Aorta (tissue), 5 donors: ENCODE measurements around the gene IMPDH1. TPM values are rescaled to one million over a fixed set of nuclear protein-coding genes. Genes with fewer than 3 reads are reported as not detected.

Source experiments
- ATAC-seq: fragments of 200-7000 bp; cut with Tn5 transposase; one replicate; pipeline ENCODE4 v1.9.1; 2022; ENCODE audit warnings: moderate library complexity; ENCODE audit not compliant: low FRiP score
- DNase-seq, 2 donors: peaks; one replicate each; pipeline ENCODE4 v3.0.0-alpha.2; 2020
- H3K27ac ChIP-seq, 2 donors: one replicate each; pipeline ENCODE4 v1.5.1; 2013; ENCODE audit warnings: low read length in 2 of 2, mild to moderate bottlenecking in 2 of 2, moderate library complexity in 2 of 2, control low read depth in 1 of 2, inconsistent platforms in 1 of 2, low read depth in 1 of 2
- H3K27me3 ChIP-seq, 2 donors: one replicate each; pipeline ENCODE4 v1.6.1; 2013; ENCODE audit warnings: control low read depth in 1 of 2, low read length in 1 of 2, mild to moderate bottlenecking in 1 of 2, moderate library complexity in 1 of 2; ENCODE audit not compliant: insufficient read depth in 2 of 2, control insufficient read depth in 1 of 2
- H3K36me3 ChIP-seq, 2 donors: one replicate each; pipeline ENCODE4 v1.6.1; 2013; ENCODE audit warnings: control low read depth in 1 of 2, low read length in 1 of 2, mild to moderate bottlenecking in 1 of 2; ENCODE audit not compliant: insufficient read depth in 2 of 2, control insufficient read depth in 1 of 2
- H3K4me1 ChIP-seq, 2 donors: one replicate each; pipeline ENCODE4 v1.6.1; 2013; ENCODE audit warnings: low read length in 2 of 2, control low read depth in 1 of 2, mild to moderate bottlenecking in 1 of 2, moderate library complexity in 1 of 2; ENCODE audit not compliant: insufficient read depth in 2 of 2, control insufficient read depth in 1 of 2
- H3K4me3 ChIP-seq, 2 donors: one replicate each; pipeline ENCODE4 v1.5.1; 2013; ENCODE audit warnings: low read length in 2 of 2, control low read depth in 1 of 2, mild to moderate bottlenecking in 1 of 2
- H3K9me3 ChIP-seq: one replicate; pipeline ENCODE4 v1.6.1; 2013; ENCODE audit warnings: mild to moderate bottlenecking, low read length; ENCODE audit not compliant: control insufficient read depth
- WGBS, 2 donors: extraction: QIAGEN DNeasy Blood & Tissue Kit; methylation state at CpG; one replicate each; pipeline ENCODE4 v1.1.7; 2013; 5-methylcytosine and 5-hydroxymethylcytosine counted together
- intact Hi-C, 2 donors: fragments of 100-400 bp; cut with DNase I; formaldehyde crosslinking; loops; one replicate each; pipeline versions ENCODE4 v1.14.2 to v1.15.0; 2022
- polyA plus RNA-seq, 2 donors: library from polyadenylated mRNA; stranded (reverse); fragments of 200-250 nt; gene quantifications; one replicate each; pipeline ENCODE4 v1.2.3, GENCODE V29; 2013
- total RNA-seq, 2 donors: library from RNA; stranded (reverse); fragmentation: NEBNext Ultra II Directional; extraction: Animal tissue kit (Norgen Biotek cat#: 25700); gene quantifications; one replicate each; pipeline ENCODE4 v1.2.1, GENCODE V29; 2021
- donor health status: healthy with polysubstance abuse.
- donor health status: Bipolar disorder and iron deficiency.
- donor health status: DM: no; HTN: no; CAD: no.
- donor health status: DM: no; HTN: no; CAD: no.
- donor health status: DM: yes; HTN: yes; CAD: no.

IMPDH1 gene
- total and polyA plus RNA-seq, 4 donors: 21.0 to 60.1 (median 40.8) TPM

GRCh38 chr7:128347647-128348097 lies 62.1 kb downstream of the IMPDH1 start:
- H3K9me3 ChIP-seq: no peaks in the 10 kb centered on the region
- no peak overlapping the region for H3K4me3 ChIP-seq
- no peaks in the 10 kb centered on the region for H3K36me3 ChIP-seq
- no peaks in the 10 kb centered on the region for H3K27me3 ChIP-seq
- peaks cover 0 to 2% of the 10 kb centered on the region in 2 donors for H3K4me1 ChIP-seq
- no peak for ATAC-seq
- peak in 1 of 2 donors; percentile 84 for DNase-seq
- H3K27ac ChIP-seq: no peak overlapping the region
- intact Hi-C loops: loop anchor here in 1 of 2 donors (1.0 to 10.0 kb wide), 2 partner anchors 41 to 127 kb away; partner anchors contain the start of gene METTL2B
- 0 to 2% methylated on average over 2 of the region's 2 CpGs for WGBS, 2 donors

GRCh38 chr7:128344431-128344774 lies 65.4 kb downstream of the IMPDH1 start:
- Histone ChIP-seq H3K4me1 (peaks cover 3% of the 10 kb centered on the region in 2 donors), H3K9me3 (no peaks in the 10 kb centered on the region), H3K27me3 (no peaks in the 10 kb centered on the region), H3K4me3 (no peak overlapping the region), H3K27ac (no peak overlapping the region), H3K36me3 (peaks cover 0 to under 1% of the 10 kb centered on the region in 2 donors)
- DNase-seq: no peak
- ATAC-seq: no peak
- intact Hi-C loops: loop anchor here in 1 of 2 donors (10.0 kb wide), 1 partner anchor 130 kb away; the partner anchor contains the start of gene METTL2B
- WGBS, 2 donors: 95 to 97% methylated on average over 5 of the region's 5 CpGs

DNA sequence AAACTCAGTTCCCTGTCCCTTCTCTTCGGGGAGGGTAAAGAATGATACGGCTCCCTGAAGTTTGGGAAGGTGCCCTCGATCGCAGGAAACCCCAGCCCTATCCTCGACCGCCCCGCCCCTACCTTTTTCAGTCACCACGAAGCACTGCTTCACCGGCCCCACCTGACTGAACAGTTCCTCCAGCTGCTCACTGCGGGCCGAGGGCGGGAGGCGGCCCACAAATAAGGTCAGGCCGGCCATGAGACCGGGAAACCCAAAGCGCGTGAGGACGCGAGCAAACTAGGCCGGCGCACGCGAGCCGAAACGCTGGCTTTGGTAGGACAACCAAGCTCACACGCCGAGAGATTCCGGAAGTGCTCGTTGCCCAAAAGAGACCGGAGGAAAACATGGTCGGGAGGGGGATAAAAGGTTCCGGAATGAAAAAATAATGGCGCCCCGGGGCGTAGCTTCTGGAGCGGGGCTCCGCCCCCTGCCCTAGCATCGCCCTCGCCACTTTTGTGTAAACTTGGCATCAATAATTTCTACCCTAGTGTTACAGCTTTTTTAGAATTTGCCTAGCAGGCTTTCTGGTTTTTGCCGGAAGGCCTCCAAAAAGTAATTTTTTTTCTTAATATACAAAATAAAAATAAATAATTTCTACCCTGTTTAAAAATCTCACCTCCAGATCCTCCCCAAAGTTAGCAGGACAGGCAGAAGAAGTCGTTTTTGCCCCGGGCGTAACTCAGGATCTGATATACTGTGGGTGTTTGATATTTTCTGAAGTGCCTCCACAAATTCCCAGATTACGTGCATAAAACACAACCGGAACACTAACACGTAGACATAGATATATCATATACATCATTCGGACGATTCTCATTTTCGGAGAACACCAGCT lies 66.0 kb downstream of the IMPDH1 start, which contains the start of gene RBM28:
RBM28 (minus strand) TSS at position 355 of the 877 bp plus-strand sequence; CDS start at position 240, 115 bp downstream.
- H3K9me3 ChIP-seq: no peaks in the 10 kb centered on the region
- DNase-seq (peak; percentile 91 to 92), ATAC-seq (peak; percentile 96)
- H3K27ac ChIP-seq: peak within 1 kb of the TSS in 1 of 2 donors; percentile 93
- peaks cover 0 to 6% of the 10 kb centered on the region in 2 donors for H3K36me3 ChIP-seq
- no peaks in the 10 kb centered on the region for H3K27me3 ChIP-seq
- H3K4me3 ChIP-seq: peak within 1 kb of the TSS; percentile 79 to 88
- peaks cover 3% of the 10 kb centered on the region in 2 donors for H3K4me1 ChIP-seq
- 12 to 13% methylated on average over 49 of the region's 49 CpGs for WGBS, 2 donors
- intact Hi-C loops: loop anchor here in 1 of 2 donors (10.0 kb wide), 1 partner anchor 131 kb away; the partner anchor contains the start of gene METTL2B

Other genes starting within 250 kb of the IMPDH1 start
- under 1 TPM; 0.45 to 0.97 TPM for gene LEP, start 168.7 kb downstream of the IMPDH1 start, total RNA-seq
- under 1 TPM in 1 of 2 donors, not detected in 1; 0.05 TPM for gene LEP, start 168.7 kb downstream of the IMPDH1 start, polyA plus RNA-seq
- 10 to 100 TPM; 38.4 to 41.5 TPM for gene RBM28, start 66.1 kb downstream of the IMPDH1 start, total RNA-seq
- gene RBM28, start 66.1 kb downstream of the IMPDH1 start, polyA plus RNA-seq: 10 to 100 TPM in 1 of 2 donors, 1 to 10 TPM in 1; 5.0 to 26.3 TPM
- gene PRRT4, start 48.3 kb downstream of the IMPDH1 start, total RNA-seq: 1 to 10 TPM in 1 of 2 donors, under 1 TPM in 1; 0.23 to 5.8 TPM
- gene PRRT4, start 48.3 kb downstream of the IMPDH1 start, polyA plus RNA-seq: under 1 TPM in 1 of 2 donors, not detected in 1; 0.28 TPM
- 10 to 100 TPM in 1 of 2 donors, 1 to 10 TPM in 1; 9.1 to 36.8 TPM for gene HILPDA, start 45.9 kb upstream of the IMPDH1 start, total RNA-seq
- 10 to 100 TPM in 1 of 2 donors, 1 to 10 TPM in 1; 4.1 to 11.7 TPM for gene HILPDA, start 45.9 kb upstream of the IMPDH1 start, polyA plus RNA-seq
- gene METTL2B, start 66.8 kb upstream of the IMPDH1 start, total RNA-seq: 10 to 100 TPM; 22.7 to 23.8 TPM
- gene METTL2B, start 66.8 kb upstream of the IMPDH1 start, polyA plus RNA-seq: 1 to 10 TPM; 7.0 to 9.4 TPM